Myocyte (in vitro differentiated cells): ENCODE data around the gene DCAF8L1. TPM values are rescaled to one million over a fixed set of nuclear protein-coding genes. Genes with fewer than 3 reads are reported as not detected.

ENCODE experiments used
- total RNA-seq: library from RNA; depleted of rRNA; stranded (reverse); fragments of >200 nt; gene quantifications from 2 replicates; pipeline ENCODE4 v1.2.3, GENCODE V29; 2014

The DCAF8L1 gene
- total RNA-seq, 1 donor from 2014 or later = not detected

Other genes starting within 250 kb of the DCAF8L1 start
- not detected in 2 replicates for gene MAGEB10, start 173.5 kb downstream of the DCAF8L1 start, total RNA-seq